ENCODE measurements around the gene OR9Q2. TPM values are rescaled to one million over a fixed set of nuclear protein-coding genes. Genes with fewer than 3 reads are reported as not detected.

Gene OR9Q2, protein sequence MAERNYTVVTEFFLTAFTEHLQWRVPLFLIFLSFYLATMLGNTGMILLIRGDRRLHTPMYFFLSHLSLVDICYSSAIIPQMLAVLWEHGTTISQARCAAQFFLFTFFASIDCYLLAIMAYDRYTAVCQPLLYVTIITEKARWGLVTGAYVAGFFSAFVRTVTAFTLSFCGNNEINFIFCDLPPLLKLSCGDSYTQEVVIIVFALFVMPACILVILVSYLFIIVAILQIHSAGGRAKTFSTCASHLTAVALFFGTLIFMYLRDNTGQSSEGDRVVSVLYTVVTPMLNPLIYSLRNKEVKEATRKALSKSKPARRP
- total RNA-seq: not detected in 2 replicates

DNA sequence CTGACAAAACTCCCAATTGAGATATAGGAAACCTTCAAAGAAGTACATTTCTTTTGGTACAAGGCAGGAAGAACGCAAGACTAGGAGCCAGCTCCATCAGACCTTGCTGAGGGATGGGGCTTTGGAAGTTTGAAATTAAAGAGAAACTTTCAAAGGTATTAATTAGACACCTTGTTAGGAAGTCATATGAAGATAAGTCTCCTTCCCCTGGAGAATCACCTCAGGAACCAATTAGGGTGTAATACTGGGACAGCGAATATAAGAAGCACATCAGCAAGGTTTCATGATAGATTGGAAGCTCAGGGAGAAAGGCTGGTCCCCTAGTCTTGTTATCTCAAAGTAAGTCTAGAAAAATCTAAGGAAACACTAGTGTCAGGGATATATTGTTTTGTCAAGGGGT is at the start of gene OR9Q2:
TSS of gene OR9Q2 (plus strand) at position 301 of the 400 bp plus-strand sequence. CDS start 1,421 bp downstream, outside the sequence.
- Mint-ChIP-seq H3K36me3 (ENCODE audit: low read depth) (no peaks in the 10 kb centered on the region), H3K27ac (no peak within 1 kb of the TSS), H3K9me3 (no peaks in the 10 kb centered on the region), H3K4me3 (no peak within 1 kb of the TSS), H3K4me1 (no peaks in the 10 kb centered on the region), H3K27me3 (no peaks in the 10 kb centered on the region)
- no peak for DNase-seq
- intact Hi-C loops (cut with micrococcal nuclease): no loop called here

DNA sequence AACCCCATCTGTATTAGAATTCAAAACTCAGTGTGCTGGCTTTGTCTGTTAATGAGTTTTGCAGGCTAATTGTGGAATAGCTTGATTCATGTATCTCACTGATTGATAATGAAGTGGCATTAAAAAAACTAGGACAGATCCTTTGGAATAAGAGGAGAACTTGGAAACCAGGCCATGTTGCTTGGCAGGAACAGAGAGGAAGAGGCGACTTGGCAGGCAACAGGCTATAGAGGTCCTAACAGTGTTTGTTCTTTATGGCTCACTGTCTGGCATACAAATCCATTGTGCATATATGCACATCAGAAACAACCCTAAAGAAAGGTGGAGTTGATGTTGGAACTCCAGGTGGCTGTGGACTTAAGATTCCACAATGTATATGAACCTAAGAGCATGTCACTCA is 46.1 kb upstream of the OR9Q2 start:
- no peak overlapping the region for H3K27ac Mint-ChIP-seq
- H3K9me3 Mint-ChIP-seq: no peaks in the 10 kb centered on the region
- H3K27me3 Mint-ChIP-seq: no peaks in the 10 kb centered on the region
- intact Hi-C loops (cut with micrococcal nuclease): no loop called here
- no peaks in the 10 kb centered on the region for H3K4me1 Mint-ChIP-seq
- no peak overlapping the region for H3K4me3 Mint-ChIP-seq
- no peak for DNase-seq
- H3K36me3 Mint-ChIP-seq (ENCODE audit: low read depth): no peaks in the 10 kb centered on the region

DNA sequence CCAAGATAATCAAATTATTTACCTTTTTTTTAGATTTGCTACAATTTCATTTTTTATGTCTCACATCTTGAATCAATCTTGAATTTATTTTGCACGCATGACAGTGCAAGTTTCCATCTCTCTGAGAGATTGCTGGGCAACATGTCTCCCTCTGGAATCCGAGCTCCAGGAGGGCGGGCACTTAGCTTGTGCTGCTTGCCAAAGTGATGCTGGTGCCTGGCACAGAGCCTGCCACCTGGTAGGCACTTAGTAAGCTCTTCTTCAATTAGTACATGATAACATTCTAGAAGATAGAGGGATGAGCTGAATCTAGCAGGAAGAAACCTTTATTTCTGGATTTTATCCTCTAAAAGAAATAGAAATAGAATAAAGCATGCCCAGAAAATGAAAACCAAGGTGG is 36.1 kb upstream of the OR9Q2 start:
- H3K36me3 Mint-ChIP-seq (ENCODE audit: low read depth): no peaks in the 10 kb centered on the region
- DNase-seq: no peak
- no peaks in the 10 kb centered on the region for H3K9me3 Mint-ChIP-seq
- H3K4me1 Mint-ChIP-seq: no peaks in the 10 kb centered on the region
- intact Hi-C loops (cut with micrococcal nuclease): no loop called here
- H3K27ac Mint-ChIP-seq: no peak overlapping the region
- no peak overlapping the region for H3K4me3 Mint-ChIP-seq
- H3K27me3 Mint-ChIP-seq: no peaks in the 10 kb centered on the region

DNA sequence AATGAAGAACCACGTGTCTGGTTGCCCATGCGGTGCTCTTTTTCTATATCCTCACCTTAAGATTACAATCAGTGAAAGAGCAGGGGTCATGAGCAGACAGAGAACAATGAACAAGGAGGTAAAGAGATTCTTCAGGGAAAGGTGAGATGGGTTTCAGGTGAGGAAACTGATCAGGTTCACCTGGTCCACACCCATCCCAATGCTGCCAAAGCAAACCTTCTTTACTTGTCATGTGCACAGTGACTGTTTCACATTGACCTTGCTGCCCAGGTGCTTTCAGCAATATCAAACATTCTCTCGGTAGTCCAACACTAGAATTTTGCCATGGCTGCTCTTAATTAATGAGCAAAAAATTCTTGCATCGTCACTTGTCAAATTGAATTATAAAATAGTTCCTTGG is 24.5 kb upstream of the OR9Q2 start:
- H3K27me3 Mint-ChIP-seq: peaks cover 2% of the 10 kb centered on the region
- H3K27ac Mint-ChIP-seq: no peak overlapping the region
- H3K4me1 Mint-ChIP-seq: no peaks in the 10 kb centered on the region
- DNase-seq: no peak
- no peaks in the 10 kb centered on the region for H3K9me3 Mint-ChIP-seq
- H3K36me3 Mint-ChIP-seq (ENCODE audit: low read depth): no peaks in the 10 kb centered on the region
- no peak overlapping the region for H3K4me3 Mint-ChIP-seq
- intact Hi-C loops (cut with micrococcal nuclease): no loop called here

DNA sequence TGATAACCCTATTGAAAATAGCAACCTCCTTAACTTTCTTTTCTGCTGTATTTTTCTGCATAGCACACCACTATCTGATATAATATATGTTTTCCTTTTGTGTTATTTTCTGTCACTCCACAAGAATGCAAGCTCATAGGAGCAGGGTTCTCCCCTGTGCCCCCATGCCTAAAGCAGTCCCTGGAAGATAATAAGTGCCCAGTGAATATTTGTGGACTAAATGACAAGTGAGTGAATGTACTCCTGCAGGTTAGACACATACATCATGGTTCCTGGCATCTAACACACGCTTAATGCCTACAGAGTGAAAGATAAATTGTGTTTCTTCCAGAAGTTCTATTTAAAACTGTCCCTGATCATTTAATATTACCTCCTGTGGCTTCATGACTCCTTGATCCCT is 23.9 kb upstream of the OR9Q2 start:
- intact Hi-C loops (cut with micrococcal nuclease): no loop called here
- no peaks in the 10 kb centered on the region for H3K36me3 Mint-ChIP-seq (ENCODE audit: low read depth)

DNA sequence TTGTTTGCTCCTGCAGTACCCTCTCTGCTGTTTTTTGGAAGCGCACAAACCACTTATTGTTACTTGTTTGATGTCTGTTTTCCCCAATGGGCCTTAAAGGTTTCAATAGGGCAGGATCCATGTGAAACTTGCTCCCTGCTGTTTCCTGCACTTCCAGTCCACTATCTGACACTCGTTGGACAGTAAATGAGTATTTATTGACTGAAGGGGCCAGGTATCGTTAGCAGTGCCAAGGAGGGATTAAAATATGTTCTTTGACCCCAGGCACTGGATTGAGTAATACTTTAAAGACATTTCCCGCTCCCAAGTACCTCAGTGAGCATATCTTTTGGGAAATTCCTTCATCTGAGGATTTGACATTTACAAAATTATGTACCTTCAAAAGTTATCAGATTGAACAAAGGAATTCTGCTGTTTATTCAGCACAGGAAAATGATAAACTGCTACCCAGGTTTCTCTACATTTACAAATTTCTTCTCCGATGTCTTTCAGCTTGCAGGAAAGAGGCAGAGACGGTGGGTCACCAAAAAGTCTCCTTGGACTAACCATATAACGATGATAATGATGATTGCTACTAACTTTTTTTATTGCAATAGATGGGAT is 23.3 kb upstream of the OR9Q2 start:
- no peaks in the 10 kb centered on the region for H3K9me3 Mint-ChIP-seq
- no peaks in the 10 kb centered on the region for H3K36me3 Mint-ChIP-seq (ENCODE audit: low read depth)
- H3K4me1 Mint-ChIP-seq: no peaks in the 10 kb centered on the region
- intact Hi-C loops (cut with micrococcal nuclease): no loop called here
- H3K27ac Mint-ChIP-seq: no peak overlapping the region
- H3K27me3 Mint-ChIP-seq: peaks cover 2% of the 10 kb centered on the region
- DNase-seq: no peak
- H3K4me3 Mint-ChIP-seq: no peak overlapping the region

More for the DNA sequence above, 23.9 kb upstream of the OR9Q2 start:
- no peak for DNase-seq
- no peak overlapping the region for H3K4me3 Mint-ChIP-seq
- peaks cover 2% of the 10 kb centered on the region for H3K27me3 Mint-ChIP-seq
- H3K9me3 Mint-ChIP-seq: no peaks in the 10 kb centered on the region
- no peak overlapping the region for H3K27ac Mint-ChIP-seq
- H3K4me1 Mint-ChIP-seq: no peaks in the 10 kb centered on the region

DNA sequence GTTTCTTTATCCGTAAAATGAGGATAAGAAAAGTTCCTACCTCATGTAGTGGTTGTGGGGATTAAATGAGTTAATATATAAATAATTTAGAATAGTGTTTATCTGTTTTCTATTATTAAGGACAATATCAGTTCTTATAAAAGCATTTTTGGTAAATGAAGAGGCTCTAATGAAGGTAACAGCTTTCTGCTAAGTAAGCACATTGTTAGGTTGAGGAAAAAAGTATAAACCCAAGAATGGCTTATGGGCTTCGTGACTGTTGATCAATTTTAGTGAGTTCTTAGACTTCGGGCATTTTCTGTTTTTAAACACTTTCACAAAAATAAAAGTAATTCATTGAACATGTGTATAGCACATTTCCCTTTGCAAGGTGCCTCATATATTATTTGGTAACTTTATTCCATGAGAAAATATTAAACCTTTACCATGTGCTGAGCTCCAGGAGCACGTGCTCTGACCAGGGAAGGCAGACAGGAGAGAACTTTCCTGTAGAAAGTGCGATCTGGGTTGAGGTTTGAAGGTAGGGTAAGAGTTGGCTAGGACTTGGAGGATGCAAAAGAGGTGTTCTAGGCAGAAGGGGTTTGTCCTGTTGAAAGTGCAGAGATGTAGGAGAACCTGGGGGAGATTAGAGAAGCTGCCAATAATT is 11.3 kb upstream of the OR9Q2 start:
- no peaks in the 10 kb centered on the region for H3K36me3 Mint-ChIP-seq (ENCODE audit: low read depth)
- DNase-seq: no peak
- intact Hi-C loops (cut with micrococcal nuclease): no loop called here
- no peaks in the 10 kb centered on the region for H3K27me3 Mint-ChIP-seq
- no peak overlapping the region for H3K27ac Mint-ChIP-seq
- no peaks in the 10 kb centered on the region for H3K9me3 Mint-ChIP-seq
- H3K4me3 Mint-ChIP-seq: no peak overlapping the region
- no peaks in the 10 kb centered on the region for H3K4me1 Mint-ChIP-seq

DNA sequence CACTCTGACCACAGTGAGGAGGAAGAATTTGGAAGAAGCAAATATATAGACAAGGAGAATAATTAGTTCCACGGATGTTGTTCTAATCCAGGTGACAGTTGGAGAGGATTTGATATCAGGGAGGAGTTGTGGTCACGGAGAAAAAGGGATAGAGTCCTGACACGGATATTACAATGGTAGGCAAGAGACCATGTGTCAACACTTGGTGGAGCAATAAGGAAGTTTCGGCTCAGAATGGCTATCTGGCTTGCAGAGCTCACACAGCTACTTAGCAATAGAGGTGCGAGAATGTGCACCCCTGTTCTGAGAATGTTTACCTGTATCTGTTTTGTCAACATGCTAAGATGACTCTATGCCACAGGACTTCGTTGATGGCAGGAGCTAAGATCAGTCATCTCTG is 10.4 kb upstream of the OR9Q2 start:
- Mint-ChIP-seq H3K9me3 (no peaks in the 10 kb centered on the region), H3K4me3 (no peak overlapping the region), H3K4me1 (no peaks in the 10 kb centered on the region), H3K27me3 (no peaks in the 10 kb centered on the region), H3K27ac (no peak overlapping the region), H3K36me3 (ENCODE audit: low read depth) (no peaks in the 10 kb centered on the region)
- DNase-seq: no peak
- intact Hi-C loops (cut with micrococcal nuclease): no loop called here

DNA sequence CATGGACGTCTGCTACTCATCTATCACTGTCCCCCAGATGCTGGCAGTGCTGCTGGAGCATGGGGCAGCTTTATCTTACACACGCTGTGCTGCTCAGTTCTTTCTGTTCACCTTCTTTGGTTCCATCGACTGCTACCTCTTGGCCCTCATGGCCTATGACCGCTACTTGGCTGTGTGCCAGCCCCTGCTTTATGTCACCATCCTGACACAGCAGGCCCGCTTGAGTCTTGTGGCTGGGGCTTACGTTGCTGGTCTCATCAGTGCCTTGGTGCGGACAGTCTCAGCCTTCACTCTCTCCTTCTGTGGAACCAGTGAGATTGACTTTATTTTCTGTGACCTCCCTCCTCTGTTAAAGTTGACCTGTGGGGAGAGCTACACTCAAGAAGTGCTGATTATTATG is 9.2 kb upstream of the OR9Q2 start:
- intact Hi-C loops (cut with micrococcal nuclease): no loop called here
- H3K4me3 Mint-ChIP-seq: no peak overlapping the region
- no peaks in the 10 kb centered on the region for H3K4me1 Mint-ChIP-seq

DNA sequence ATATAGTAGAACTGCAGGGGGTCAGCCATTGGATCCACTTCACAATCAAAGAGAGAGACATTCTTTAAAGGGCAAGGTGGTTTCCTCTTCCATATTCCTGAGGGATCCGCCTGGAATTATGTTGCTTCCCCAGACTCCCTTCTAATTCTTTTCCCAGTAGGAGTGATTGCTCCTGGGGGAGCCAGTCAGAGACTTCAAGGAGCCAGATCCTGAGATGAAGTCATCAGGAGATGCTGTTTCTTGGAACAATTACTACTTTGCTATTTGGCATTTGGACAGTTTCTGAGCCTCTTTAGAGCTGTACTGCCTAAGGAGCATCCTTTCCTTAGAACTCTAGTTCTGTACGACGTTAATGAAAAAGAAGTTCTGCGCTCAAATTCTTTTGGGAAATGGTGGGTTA is 1.9 kb upstream of the OR9Q2 start:
- Mint-ChIP-seq H3K27ac (no peak overlapping the region), H3K4me1 (no peaks in the 10 kb centered on the region), H3K27me3 (no peaks in the 10 kb centered on the region), H3K9me3 (no peaks in the 10 kb centered on the region), H3K36me3 (ENCODE audit: low read depth) (no peaks in the 10 kb centered on the region), H3K4me3 (no peak overlapping the region)
- no peak for DNase-seq
- intact Hi-C loops (cut with micrococcal nuclease): no loop called here

More for the DNA sequence above, 9.2 kb upstream of the OR9Q2 start:
- H3K27ac Mint-ChIP-seq: no peak overlapping the region
- no peak for DNase-seq
- H3K36me3 Mint-ChIP-seq (ENCODE audit: low read depth): no peaks in the 10 kb centered on the region
- H3K9me3 Mint-ChIP-seq: no peaks in the 10 kb centered on the region
- no peaks in the 10 kb centered on the region for H3K27me3 Mint-ChIP-seq

DNA sequence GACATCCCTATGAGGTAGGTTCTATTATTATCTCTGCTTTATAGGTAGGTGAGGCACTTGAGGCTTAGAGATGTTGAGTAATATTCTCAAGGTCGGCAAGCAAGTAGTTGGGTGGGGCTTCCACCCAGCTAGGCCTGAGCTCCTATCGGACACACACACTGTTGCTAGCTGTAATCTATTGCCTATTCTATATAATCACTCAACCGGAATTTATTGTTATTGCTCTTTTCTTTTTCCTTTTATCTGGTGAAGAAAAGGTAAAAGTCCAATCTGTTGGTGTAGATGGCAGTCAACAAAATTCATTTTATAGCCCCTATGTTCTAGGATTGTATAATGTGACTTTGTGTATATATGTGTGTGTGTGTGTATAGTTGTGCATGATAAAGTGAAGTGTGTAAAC is 3.4 kb downstream of the OR9Q2 start:
- Mint-ChIP-seq H3K4me1 (no peaks in the 10 kb centered on the region), H3K27me3 (no peaks in the 10 kb centered on the region)

DNA sequence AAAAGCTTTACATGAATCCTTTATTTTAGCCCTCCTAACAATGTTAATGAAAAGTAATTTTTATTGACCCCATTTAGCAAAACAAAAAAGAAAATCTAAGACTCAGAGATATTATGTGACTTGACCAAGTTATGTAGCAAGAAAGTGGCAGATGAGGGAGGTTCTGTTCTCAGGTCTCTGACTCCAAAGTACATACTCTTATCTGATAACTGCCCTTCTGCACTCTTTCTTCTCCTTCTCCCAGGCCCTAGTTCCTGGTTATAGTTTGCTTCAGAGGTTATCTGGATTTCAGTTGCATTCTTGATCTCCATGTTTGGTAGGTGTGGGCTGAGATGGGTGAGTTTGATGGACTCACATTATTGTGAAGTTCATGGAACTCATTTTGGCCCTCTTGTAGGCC is 4.5 kb downstream of the OR9Q2 start:
- intact Hi-C loops (cut with micrococcal nuclease): no loop called here

More for the DNA sequence above, 3.4 kb downstream of the OR9Q2 start:
- no peaks in the 10 kb centered on the region for H3K36me3 Mint-ChIP-seq (ENCODE audit: low read depth)
- no peak for DNase-seq
- intact Hi-C loops (cut with micrococcal nuclease): no loop called here
- no peaks in the 10 kb centered on the region for H3K9me3 Mint-ChIP-seq
- H3K4me3 Mint-ChIP-seq: no peak overlapping the region
- no peak overlapping the region for H3K27ac Mint-ChIP-seq

DNA sequence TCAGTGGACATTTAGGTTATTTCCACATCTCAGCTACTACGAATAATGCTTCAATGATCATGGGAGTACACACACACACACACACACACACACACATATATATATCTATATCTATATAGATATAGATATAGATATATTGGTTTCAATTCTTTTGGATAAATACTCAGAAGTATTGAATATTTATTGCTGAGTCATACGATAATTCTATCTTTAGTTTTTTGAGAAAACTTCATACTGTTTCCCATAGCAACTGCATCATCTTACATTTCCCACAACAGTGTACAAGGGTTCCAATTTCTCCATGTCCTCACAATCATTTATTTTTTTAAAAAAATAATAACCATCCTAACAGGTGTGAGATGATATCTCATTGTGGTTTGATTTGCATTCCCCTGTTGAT is 7.1 kb downstream of the OR9Q2 start:
- no peaks in the 10 kb centered on the region for H3K36me3 Mint-ChIP-seq (ENCODE audit: low read depth)
- H3K9me3 Mint-ChIP-seq: no peaks in the 10 kb centered on the region

More for the DNA sequence above, 4.5 kb downstream of the OR9Q2 start:
- H3K27ac Mint-ChIP-seq: no peak overlapping the region
- H3K4me1 Mint-ChIP-seq: no peaks in the 10 kb centered on the region
- no peak for DNase-seq
- no peak overlapping the region for H3K4me3 Mint-ChIP-seq
- H3K27me3 Mint-ChIP-seq: no peaks in the 10 kb centered on the region
- no peaks in the 10 kb centered on the region for H3K9me3 Mint-ChIP-seq
- no peaks in the 10 kb centered on the region for H3K36me3 Mint-ChIP-seq (ENCODE audit: low read depth)

DNA sequence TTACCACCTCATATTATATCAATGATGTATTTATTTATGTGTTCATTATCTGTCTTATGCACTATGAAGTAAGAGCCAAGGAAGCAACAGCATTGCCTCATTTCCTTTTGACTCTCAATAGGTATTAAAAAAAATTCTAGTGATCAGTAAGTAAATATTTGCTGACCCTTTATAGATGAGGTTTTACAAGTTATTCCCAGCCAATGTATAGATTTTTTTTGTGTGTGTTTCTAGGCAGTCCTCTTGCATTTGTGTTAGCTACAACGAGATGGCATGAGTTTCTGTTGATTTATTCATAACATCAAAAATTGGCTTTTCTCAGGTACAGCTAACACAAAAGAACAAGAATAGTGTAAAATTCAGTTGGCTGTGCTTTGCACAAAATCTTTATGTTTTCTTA is 10.4 kb downstream of the OR9Q2 start:
- intact Hi-C loops (cut with micrococcal nuclease): no loop called here
- no peaks in the 10 kb centered on the region for H3K4me1 Mint-ChIP-seq
- H3K4me3 Mint-ChIP-seq: no peak overlapping the region
- H3K27ac Mint-ChIP-seq: no peak overlapping the region
- no peaks in the 10 kb centered on the region for H3K36me3 Mint-ChIP-seq (ENCODE audit: low read depth)
- DNase-seq: no peak
- no peaks in the 10 kb centered on the region for H3K9me3 Mint-ChIP-seq
- no peaks in the 10 kb centered on the region for H3K27me3 Mint-ChIP-seq

More for the DNA sequence above, 7.1 kb downstream of the OR9Q2 start:
- H3K4me3 Mint-ChIP-seq: no peak overlapping the region
- no peak for DNase-seq
- H3K27ac Mint-ChIP-seq: no peak overlapping the region
- no peaks in the 10 kb centered on the region for H3K4me1 Mint-ChIP-seq
- H3K27me3 Mint-ChIP-seq: no peaks in the 10 kb centered on the region
- intact Hi-C loops (cut with micrococcal nuclease): no loop called here
